Endothelial cell of umbilical vein (primary cell): ENCODE results near the gene CRP. TPM values are rescaled to one million over a fixed set of nuclear protein-coding genes. Genes with fewer than 3 reads are reported as not detected.

Experiments
- BruUV-seq: library from RNA; stranded (reverse); fragments of 400-500 nt; replicated peaks from 2 replicates; lab custom pipeline; 2021; lab: Mats Ljungman, UMichigan
- CTCF ChIA-PET: fragments of 300-600, 350-600 bp; sonication (Branson Sonifier 250); formaldehyde crosslinking; loops from one replicate; lab custom pipeline; 2021; ENCODE audit warnings: antibody characterized with exemption, inconsistent platforms; lab: Charles Lee
- POLR2A ChIA-PET: fragments of 300-600, 350-600 bp; sonication (Branson Sonifier 250); formaldehyde crosslinking; loops from one replicate; lab custom pipeline; 2021; ENCODE audit warnings: antibody characterized with exemption, inconsistent platforms; lab: Charles Lee
- DNase-seq: peaks from one replicate; pipeline ENCODE4 v3.0.0-alpha.2; 2011; ENCODE audit warnings: low read depth, low spot score
- FAIRE-seq: peaks from 2 replicates; lab custom pipeline; 2011; peaks lifted over from hg19 to GRCh38; lab: Jason Lieb, UNC
- H2AFZ ChIP-seq: 2 replicates; pipeline ENCODE4 v1.6.0; 2012; ENCODE audit warnings: low read depth, low read length, control low read depth, inconsistent platforms
- H3K27ac ChIP-seq: 2 replicates; pipeline ENCODE4 v1.5.1; 2011; ENCODE audit warnings: low read depth, mild to moderate bottlenecking, control low read depth, low read length, moderate library complexity; ENCODE audit not compliant: insufficient read depth
- H3K27me3 ChIP-seq, 2 experiments: 2 replicates each; pipeline versions ENCODE4 v1.6.0 to v1.6.1; 2011; ENCODE audit warnings: low read length in 2 of 2, mixed read lengths in 1 of 2; ENCODE audit not compliant: control insufficient read depth in 2 of 2, insufficient read depth in 2 of 2
- H3K36me3 ChIP-seq, 2 experiments: 2 replicates in 1 of 2; 3 replicates in 1 of 2; pipeline ENCODE4 v1.5.1; 2011; ENCODE audit warnings: low read length in 2 of 2, mild to moderate bottlenecking in 1 of 2, moderate library complexity in 1 of 2; ENCODE audit not compliant: control insufficient read depth in 2 of 2, insufficient read depth in 2 of 2; ENCODE audit errors: extremely low read depth in 1 of 2
- H3K4me1 ChIP-seq: 3 replicates; pipeline ENCODE4 v1.5.1; 2011; ENCODE audit warnings: mild to moderate bottlenecking, low read length; ENCODE audit not compliant: control insufficient read depth, insufficient read depth; ENCODE audit errors: extremely low read depth
- H3K4me2 ChIP-seq: 2 replicates; pipeline ENCODE4 v1.6.1; 2011; ENCODE audit warnings: low read length, control low read depth, mixed read lengths; ENCODE audit not compliant: insufficient read depth
- H3K4me3 ChIP-seq, 3 experiments: fragments of 200-600 bp in 1 of 3; sonication (generic), shearing (Covaris generic) in 1 of 3; replicated peaks in 1 of 3; 2 replicates each; pipeline ENCODE4 v1.5.1; 2011 to 2016; ENCODE audit warnings: control low read depth in 3 of 3, low read length in 3 of 3, mild to moderate bottlenecking in 2 of 3, inconsistent platforms in 1 of 3, low read depth in 1 of 3, moderate library complexity in 1 of 3; ENCODE audit not compliant: insufficient read depth in 1 of 3
- H3K79me2 ChIP-seq: 2 replicates; pipeline ENCODE4 v1.6.0; 2012; ENCODE audit warnings: low read length, inconsistent platforms; ENCODE audit not compliant: control insufficient read depth, insufficient read depth
- H3K9ac ChIP-seq: replicated peaks from 2 replicates; pipeline ENCODE3; 2011; ENCODE audit warnings: low read length, control low read depth; ENCODE audit not compliant: insufficient read depth; ENCODE audit errors: extremely low read depth
- H3K9me1 ChIP-seq: replicated peaks from 3 replicates; pipeline ENCODE4 v1.6.0; 2011; ENCODE audit warnings: mild to moderate bottlenecking, low read length; ENCODE audit not compliant: control insufficient read depth, insufficient read depth; ENCODE audit errors: extremely low read depth
- H3K9me3 ChIP-seq: replicated peaks from 2 replicates; pipeline ENCODE4 v1.5.1; 2012; ENCODE audit warnings: low read length, inconsistent platforms; ENCODE audit not compliant: control insufficient read depth, insufficient read depth
- H4K20me1 ChIP-seq: replicated peaks from 2 replicates; pipeline ENCODE3; 2011; ENCODE audit warnings: mild to moderate bottlenecking, low read length; ENCODE audit not compliant: control insufficient read depth, insufficient read depth; ENCODE audit errors: extremely low read depth
- CTCF ChIP-seq, 2 donors: IDR thresholded peaks; 1 replicate in 1 of 2; 2 replicates in 1 of 2; pipeline ENCODE4 v1.5.1; 2011; ENCODE audit warnings: low read length in 2 of 2, mild to moderate bottlenecking in 2 of 2, moderate library complexity in 2 of 2, control low read depth in 1 of 2, inconsistent platforms in 1 of 2, low read depth in 1 of 2; ENCODE audit not compliant: insufficient read depth in 1 of 2; ENCODE audit errors: extremely low read depth in 1 of 2
- EZH2 ChIP-seq: IDR thresholded peaks from 2 replicates; pipeline ENCODE4 v1.6.1; 2012; ENCODE audit warnings: borderline replicate concordance, low read depth, mild to moderate bottlenecking, moderate library complexity, low read length, inconsistent platforms; ENCODE audit not compliant: severe bottlenecking
- FOS ChIP-seq: IDR thresholded peaks from 2 replicates; pipeline ENCODE4 v1.6.1; 2011; ENCODE audit warnings: mild to moderate bottlenecking, low read length, moderate library complexity, borderline replicate concordance; ENCODE audit not compliant: insufficient read depth
- GATA2 ChIP-seq: IDR thresholded peaks from 2 replicates; pipeline ENCODE4 v1.7.0; 2011; ENCODE audit warnings: low read depth, mild to moderate bottlenecking, moderate library complexity, mixed read lengths, low read length; ENCODE audit not compliant: insufficient read length, insufficient read depth
- JUN ChIP-seq: IDR thresholded peaks from 2 replicates; pipeline ENCODE4 v1.6.1; 2011; ENCODE audit warnings: borderline replicate concordance, low read depth; ENCODE audit not compliant: insufficient read length, insufficient read depth
- MAX ChIP-seq: IDR thresholded peaks from 2 replicates; pipeline ENCODE4 v1.6.1; 2011; ENCODE audit not compliant: insufficient read depth, insufficient read length
- MYC ChIP-seq: IDR thresholded peaks from one replicate; pipeline ENCODE4 v1.6.1; 2011; ENCODE audit warnings: mild to moderate bottlenecking, low read depth, low read length
- POLR2A ChIP-seq: IDR thresholded peaks from 2 replicates; pipeline ENCODE4 v1.6.1; 2012; ENCODE audit warnings: low read depth, mild to moderate bottlenecking, control low read depth, low read length
- POLR2AphosphoS5 ChIP-seq: IDR thresholded peaks from 2 replicates; pipeline ENCODE4 v1.6.1; 2012; ENCODE audit warnings: low read depth, mild to moderate bottlenecking, control low read depth, low read length, moderate library complexity; ENCODE audit not compliant: insufficient read depth
- dilution Hi-C: fragments of 300-500 bp; cut with MboI; formaldehyde crosslinking; loops from one replicate; pipeline ENCODE4 v1.15.0; 2019; ENCODE audit warnings: low sequenced_read_pairs; ENCODE audit not compliant: extremely low pct_ligation_motif_present
- intact Hi-C: fragments of 100-400 bp; cut with micrococcal nuclease; formaldehyde crosslinking; loops from one replicate; pipeline ENCODE4 v1.10.0; 2022
- polyA plus RNA-seq, 4 experiments: library from polyadenylated mRNA; depleted of rRNA in 3 of 4; stranded (reverse) in 3 of 4; unstranded in 1 of 4; fragments of >200 nt; gene quantifications; 2 replicates each; pipeline versions ENCODE4 v1.2.1 to v1.2.3, GENCODE V29; 2011 to 2012; ENCODE audit warnings: missing spikeins in 1 of 4
- total RNA-seq: library from RNA; stranded (reverse); gene quantifications from 2 replicates; pipeline ENCODE4 v1.2.3, GENCODE V29; 2021

Gene CRP
- total and polyA plus RNA-seq, 2 donors (not counting 3 experiments of a cell fraction or from before 2014, with no cell fraction given) = not detected

- H3K4me2 ChIP-seq = no peak overlapping the region
- H3K4me1 ChIP-seq = no peaks in the 10 kb centered on the region
- H3K27me3 ChIP-seq = no peaks in the 10 kb centered on the region
- FAIRE-seq (no peak), DNase-seq (no peak)
- H4K20me1 ChIP-seq = no peaks in the 10 kb centered on the region
- no peaks in the 10 kb centered on the region for H3K9me1 ChIP-seq
- H3K79me2 ChIP-seq = no peaks in the 10 kb centered on the region
- dilution Hi-C loops (no loop called here), intact Hi-C loops (no loop called here)
- no peaks in the 10 kb centered on the region for H3K9me3 ChIP-seq
- H3K27ac ChIP-seq = no peak overlapping the region
- H2AFZ ChIP-seq = no peak overlapping the region
- ChIA-PET CTCF (no interaction called here), POLR2A (no interaction called here)
- no peak overlapping the region for H3K4me3 ChIP-seq
- H3K9ac ChIP-seq = no peak overlapping the region
- no peaks in the 10 kb centered on the region for H3K36me3 ChIP-seq
- TF ChIP-seq MYC (no peak), CTCF (IDR thresholded peaks at IDR 0.05; ENCODE audit: extremely low read depth in 1 of 2, insufficient read depth in 1 of 2, low read depth in 1 of 2, low read length in 2 of 2) (no peak), EZH2 (no peak), JUN (no peak), GATA2 (no peak), POLR2A (no peak), FOS (no peak), POLR2AphosphoS5 (no peak), MAX (no peak)
- BruUV-seq = no TSS peak
These were observed 50.1 kb downstream of the CRP start for GRCh38 chr1:159664247-159664646.
